HuH-7.5 (cell line): ENCODE results near the gene CCDC188.

Source experiments
- DNase-seq: peaks from one replicate; pipeline ENCODE4 v3.0.0; 2011; ENCODE audit warnings: low spot score

Gene CCDC188

DNA sequence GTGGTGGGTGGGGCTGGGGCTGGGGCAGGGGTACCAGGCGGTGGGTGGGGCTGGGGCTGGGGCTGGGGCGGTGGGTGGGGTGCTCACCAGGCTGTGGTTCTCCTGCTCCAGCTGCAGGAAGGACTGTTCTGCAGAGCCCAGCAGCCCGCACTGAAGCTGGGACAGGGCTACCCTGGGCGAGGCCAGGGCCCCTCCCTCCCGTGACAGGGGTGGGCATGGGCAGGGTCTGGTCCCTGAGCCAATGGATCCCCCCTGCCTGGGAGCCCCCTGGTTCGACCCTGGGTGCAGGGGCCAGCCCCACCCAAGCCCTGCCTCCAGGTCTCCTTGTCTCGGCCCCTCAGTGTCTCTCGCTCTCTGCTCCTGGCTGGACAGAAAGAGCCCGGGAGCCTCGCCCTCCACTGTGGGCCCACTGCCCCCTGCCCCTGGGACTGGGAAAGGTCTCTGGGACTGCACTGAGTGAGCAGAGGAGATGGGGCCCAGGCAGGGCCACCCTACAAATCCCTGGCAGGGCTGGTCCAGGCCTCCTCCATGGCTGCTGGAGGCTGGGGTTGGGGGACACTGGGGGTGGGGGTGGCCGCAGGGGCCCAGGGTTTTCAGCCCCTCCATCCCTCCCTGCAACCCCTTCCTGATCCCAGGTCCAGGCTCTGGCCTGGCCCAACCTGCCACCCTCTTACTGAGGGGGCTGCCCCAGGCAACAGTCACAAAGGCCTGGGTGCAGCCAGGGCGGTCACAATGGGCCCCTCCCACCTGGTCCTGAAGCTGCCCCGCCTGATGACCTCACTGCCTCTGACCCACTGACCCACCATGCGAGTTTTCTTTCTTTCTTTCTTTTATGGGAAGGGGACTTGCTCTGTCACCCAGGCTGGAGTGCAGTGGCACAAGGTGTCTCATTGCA lies at the start of gene CCDC188:
Gene CCDC188, minus strand, starts transcription at position 675 of the 895 bp plus-strand sequence. Its CDS starts 69 bp downstream, at position 606.
- no peak for DNase-seq

DNA sequence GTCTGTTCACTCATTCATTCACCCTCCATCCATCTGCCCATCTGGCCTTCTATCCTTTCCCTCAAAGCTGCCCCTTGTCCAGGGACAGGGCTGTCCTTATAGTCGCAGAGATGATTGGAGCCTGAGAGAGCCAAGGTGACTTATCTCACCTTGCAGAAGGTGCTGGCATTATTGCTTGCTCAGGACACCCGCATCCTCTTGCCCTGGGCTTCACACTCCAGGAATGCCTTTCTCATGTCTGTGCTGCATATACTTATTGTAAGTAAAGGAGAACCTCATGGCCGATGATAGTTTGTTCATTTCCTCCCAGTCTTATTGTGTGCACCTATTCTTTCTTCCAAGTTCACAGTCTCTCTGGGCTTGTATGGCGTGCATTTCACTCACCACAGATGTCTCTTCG lies 49.1 kb upstream of the CCDC188 start:
- DNase-seq: no peak

DNA sequence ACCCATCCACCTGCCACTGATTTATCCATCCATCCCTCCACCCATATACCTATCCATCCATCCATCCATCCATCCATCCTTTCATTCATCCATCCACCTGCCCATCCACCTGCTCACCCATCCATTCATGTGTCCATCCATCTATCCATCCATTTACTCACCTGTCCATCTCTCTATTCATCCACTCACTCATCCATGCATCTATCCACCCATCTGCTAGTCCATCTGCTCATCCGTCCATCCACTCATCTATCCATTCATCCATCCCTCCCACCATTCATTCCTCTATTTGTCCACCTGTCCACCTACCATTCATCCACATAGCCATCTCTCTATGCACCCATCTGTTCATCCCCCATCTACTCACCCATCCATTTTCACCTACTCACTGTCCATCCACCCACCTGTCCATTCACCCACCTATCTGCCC lies 48.6 kb upstream of the CCDC188 start:
- DNase-seq: no peak

DNA sequence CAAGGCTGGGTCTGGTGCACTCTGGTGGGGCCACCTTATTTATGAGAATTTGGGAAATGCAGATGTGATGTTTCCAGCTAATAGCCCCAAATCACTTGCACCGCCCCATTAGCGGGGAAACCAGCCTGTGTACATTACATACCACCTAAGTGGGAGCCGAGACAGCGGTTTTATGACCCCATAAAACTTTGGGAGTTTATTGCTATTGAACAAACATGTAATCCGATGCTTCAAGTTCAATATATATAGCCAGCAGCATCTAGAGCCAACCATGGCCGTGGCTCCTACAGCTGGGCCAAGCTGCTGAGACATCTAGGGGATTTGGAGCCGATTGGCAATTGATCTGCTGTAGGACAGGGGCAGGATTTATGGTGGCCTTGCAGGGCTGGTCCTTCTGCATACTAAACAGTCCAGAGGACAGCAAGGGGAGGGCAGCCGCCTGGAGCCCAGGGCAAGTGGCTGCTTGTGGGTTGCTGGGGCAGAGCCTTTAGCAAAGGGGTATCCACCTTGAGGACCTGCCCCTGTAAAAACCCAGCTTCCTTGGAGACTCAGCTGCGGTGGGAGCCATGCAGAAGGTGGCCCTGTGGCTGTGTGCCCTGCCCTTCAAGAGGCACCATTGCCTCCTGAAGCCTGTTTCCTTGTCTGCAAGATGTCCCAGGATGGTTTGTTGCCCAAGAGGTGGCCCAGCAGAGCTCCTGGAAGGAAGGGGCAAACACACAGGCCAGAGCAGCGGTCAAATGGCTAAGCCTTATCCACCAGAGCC lies 47.9 kb upstream of the CCDC188 start:
- DNase-seq: no peak

DNA sequence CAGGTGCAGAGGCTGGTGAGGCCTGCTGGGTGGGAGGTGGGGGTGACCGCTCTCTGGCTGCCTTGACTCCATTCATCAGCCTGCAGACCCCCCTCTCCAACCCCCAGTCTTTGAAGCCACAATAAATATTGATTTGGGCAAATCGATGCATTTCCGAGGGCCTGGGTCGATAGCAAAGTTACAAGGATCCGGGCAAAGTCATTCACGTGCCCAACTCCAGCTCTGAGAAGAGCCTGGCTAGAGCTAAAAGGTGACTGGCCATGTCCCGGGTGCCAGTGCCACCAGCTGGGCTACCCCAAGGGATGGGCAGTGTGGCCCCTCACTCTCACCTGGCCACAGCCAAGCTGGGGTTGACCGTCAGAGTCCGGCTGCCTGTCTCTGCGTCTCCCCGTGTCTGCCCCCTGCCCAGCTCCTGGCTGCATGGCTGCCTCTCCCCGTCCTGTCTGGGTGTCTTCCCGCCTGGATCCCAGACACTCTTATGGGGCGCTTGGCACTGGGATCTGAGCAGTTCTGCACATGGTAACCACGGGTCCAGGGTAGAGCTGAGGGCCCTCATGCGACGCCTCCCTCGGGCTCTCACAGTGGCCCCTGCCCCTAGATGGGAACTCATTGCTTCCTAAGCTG lies 46.7 kb upstream of the CCDC188 start:
- no peak for DNase-seq

DNA sequence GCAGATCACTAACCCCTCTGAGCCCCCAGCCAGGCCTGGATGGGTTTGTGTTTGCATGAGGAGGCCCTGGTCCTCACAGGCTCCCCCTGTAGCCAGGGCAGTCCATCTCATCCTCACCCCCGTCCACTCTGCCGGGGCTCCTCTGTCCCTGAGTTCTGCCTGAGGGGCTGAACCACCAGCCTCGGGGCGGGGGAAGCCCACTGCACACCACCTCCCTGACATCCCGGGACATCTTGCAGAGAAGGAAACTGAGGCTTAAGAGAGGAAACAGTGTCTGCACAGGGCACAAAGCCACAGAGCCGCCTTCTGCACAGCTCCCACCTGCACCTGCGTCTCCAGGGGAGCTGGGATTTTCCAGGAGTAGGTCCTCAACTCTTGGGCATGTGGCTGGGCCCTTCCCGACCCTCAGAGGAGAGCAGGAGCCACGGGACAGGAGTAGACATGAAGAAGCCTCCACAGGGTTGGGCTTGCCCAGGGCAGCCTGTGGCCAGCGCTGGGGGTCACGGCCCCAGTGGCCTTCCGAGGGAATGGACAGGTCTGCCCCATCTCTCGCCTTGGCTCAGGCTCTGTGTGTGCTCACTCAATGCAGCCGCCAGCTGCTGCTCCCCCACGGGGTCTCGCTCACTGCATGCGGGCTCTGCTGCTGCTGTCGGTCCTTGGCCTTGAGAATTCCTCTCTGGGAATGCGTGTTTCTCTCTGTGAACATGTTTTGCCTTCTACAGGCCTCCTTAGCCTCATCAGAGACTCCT lies 45.4 kb upstream of the CCDC188 start:
- no peak for DNase-seq

DNA sequence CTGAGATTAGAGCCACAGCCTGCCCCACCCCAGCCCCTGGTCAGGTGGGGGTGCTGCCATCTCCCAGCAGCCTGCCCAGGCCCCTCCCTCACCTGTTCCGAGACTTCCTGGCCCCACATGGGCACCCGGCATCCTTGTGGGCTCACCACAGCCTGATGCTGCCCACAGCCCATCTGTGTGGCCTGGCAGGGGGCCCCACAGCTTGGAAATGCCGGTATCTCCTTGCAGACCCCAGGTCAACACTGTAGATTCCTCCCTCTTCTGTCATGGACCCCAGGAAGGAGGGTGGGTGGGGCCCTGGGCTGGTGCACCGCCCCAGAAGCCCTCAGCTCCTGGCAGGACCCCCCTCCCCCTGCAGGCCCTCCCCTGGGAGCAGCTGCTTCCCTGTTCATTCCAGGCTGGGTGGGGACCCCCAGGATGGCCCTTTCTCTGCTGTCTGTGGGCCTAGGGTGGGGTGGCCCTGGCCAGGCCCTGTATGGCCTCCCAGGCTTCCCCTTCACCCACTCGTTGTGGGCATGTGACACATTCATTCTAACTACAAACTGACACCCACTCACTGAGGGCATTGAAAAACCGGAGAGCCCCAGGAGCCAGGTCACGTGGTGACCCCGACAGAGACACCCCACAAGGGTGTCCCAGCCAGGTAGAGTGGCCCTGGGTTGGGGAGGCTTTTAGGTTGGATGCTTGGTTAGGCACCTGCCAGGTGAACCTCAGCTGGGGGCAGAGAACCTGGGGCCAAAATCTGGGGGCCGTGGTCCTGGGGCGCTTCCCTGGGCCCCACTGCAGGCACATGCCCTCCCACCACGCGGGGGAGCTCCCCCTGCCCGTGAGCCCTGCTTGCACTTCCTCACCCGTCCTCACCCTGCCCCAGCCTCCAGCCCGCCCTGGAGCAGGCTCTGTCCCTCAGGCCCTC lies 44.1 kb upstream of the CCDC188 start:
- DNase-seq: no peak

DNA sequence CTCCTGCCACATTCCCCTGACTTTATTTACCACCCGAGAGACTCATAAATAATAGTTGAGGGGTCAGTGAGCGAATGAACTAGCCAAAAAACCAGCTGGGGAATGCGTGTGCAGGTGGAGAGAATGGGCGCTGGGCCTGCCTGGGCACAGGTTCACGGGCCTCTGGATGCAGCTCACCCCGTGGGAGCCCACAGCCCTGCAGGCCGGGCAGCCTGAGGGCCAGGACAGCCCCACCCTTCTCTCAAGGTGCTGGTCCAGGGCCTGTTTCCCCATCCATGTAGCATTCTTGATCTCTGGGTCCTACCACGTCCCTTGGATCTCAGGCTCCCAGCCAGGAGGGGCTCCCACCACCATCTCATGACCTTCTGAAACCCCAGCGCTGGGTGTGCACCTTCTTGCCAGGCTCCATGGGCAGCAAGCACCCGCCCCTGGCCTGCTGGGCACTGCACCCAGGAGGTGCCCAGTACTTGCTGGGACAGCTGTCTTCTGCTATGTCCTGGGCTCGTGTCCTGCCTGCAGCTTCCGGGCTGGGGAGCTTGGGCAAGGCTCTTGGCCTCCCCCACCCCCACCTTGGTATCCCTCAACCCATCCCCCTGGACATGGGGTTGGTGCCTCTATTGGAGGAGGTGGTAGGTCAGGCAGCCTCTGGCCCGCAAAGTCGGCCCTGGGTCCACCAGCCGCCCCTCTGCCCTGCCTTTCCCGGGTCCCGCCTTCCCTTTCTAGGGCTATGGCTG lies 43.1 kb upstream of the CCDC188 start:
- no peak for DNase-seq

DNA sequence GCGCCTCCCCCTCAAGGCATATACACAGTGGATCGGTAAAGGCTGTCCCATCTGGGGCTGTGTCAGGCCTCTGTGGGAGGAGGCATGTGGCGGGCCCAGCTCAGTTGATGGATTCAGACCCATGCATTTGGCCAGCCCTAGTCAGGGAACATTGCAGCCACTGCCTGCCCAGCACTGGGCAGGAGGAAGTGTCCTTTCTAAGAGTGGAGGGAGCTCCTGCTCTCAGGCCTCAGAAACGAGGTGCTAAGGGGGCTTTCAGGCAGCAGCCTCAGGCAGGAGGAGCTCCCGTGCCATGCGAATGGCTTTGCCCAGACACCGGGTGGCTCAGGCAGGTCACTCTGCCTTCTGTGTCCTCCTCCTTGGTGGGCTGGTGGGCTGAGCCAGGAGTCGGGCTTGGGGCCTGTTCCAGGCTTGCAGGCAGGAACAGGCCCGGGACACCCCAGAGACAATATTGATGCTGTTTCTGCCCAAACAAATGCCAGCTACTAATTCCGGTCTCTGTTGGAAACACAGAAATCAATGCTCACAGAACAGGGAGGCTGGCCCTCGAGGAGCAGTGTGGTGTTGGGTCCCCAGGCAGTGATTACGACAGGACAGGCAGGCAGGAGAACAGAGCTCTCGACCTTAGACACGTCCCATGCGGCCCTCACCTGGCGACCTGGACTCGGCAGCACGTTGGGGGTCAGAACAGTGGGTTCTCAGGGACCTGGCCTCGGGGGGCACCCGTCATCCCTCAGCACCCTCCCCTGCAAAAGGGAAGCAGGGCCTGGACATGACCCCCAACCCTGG lies 42.3 kb upstream of the CCDC188 start:
- no peak for DNase-seq

DNA sequence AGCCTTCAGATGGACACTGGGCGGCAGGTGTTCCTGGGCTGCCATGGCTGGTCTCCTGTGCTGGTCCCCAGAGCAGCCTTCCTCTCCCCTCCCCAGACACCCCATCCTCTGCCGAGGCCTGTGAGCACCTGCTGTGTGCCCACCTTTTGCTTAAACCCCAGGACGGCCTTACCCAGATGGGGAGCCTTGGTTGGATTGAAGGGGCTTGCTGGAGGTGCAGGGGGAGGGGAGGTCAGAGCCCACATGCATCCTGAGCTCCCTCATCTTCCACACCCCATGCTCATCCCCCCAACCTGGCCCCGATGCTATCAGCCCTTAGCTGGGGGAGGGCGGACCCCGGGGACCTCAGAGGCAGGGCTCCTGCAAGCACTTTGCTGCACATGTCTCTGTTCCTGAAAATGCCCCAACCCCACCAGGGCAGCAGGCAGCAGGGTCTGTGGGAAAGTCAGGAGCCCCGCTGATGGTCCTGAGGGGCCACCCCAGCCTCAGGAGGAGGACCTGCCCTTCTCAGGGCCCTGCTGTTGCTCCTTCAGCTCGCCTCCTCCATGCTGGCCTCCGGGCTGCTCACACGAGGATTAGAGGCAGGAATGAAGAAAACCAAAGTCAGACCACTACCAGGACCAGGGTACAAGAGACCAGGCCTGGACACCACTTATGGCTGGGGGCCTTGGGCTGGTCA lies 41.6 kb upstream of the CCDC188 start:
- no peak for DNase-seq

DNA sequence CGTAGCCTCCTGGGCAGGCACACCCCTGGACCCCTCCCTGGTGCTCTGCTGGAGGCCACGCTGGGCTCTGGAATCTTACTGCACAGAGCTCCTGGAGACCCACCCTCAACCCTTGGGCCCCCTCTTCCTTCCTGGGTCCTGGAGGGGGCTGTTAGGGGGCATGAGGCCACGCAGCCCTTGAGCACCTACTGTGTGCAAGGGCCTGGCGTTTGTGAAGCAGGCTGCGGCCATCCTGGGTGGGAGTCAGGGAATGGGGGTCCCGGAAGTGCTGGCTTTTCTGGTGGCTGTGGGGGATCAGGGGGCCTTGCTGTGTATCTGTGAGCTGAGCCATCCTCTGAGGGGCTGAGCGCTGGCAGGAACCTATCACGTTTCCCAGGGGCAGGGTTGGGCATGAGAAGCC lies 40.9 kb upstream of the CCDC188 start:
- DNase-seq: no peak

DNA sequence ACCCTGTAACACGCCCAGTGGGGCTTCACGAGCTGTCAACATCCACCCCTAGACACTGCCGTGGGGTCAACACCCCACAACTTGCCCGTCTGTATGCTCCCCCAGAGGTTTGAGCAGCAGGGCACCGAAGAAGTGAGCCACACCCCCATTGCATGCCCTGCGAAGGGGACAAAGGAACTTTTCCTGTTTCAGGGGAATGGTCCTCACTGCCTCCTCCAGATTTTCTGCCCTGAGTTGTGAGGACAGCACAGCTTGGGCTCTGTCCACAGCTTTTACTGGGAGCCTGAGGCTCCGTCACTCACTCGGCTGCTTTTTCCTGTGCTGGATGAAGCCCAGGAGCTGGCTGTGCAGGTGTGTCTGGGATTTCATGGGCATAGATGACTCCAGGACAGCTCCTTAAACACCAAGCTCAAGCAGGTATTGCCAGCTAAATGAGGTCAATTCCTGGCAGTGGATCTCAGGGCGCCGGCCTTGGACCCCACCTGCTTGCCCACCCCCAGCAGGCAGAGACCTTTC lies 40.2 kb upstream of the CCDC188 start:
- no peak for DNase-seq

DNA sequence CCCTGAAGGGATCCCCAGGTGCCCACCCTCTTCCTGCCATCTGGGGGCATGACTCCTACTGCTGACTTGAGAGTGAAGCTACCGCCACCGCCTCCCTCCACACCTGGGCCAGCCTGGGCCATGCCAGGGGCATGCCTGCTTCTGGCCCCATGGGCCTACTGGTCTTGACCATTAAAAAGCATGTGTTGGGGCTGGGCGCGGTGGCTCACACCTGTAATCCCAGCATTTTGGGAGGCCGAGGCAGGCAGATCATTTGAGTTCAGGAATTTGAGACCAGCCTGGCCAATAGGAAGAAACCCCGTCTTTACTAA lies 37.7 kb upstream of the CCDC188 start:
- DNase-seq: no peak

DNA sequence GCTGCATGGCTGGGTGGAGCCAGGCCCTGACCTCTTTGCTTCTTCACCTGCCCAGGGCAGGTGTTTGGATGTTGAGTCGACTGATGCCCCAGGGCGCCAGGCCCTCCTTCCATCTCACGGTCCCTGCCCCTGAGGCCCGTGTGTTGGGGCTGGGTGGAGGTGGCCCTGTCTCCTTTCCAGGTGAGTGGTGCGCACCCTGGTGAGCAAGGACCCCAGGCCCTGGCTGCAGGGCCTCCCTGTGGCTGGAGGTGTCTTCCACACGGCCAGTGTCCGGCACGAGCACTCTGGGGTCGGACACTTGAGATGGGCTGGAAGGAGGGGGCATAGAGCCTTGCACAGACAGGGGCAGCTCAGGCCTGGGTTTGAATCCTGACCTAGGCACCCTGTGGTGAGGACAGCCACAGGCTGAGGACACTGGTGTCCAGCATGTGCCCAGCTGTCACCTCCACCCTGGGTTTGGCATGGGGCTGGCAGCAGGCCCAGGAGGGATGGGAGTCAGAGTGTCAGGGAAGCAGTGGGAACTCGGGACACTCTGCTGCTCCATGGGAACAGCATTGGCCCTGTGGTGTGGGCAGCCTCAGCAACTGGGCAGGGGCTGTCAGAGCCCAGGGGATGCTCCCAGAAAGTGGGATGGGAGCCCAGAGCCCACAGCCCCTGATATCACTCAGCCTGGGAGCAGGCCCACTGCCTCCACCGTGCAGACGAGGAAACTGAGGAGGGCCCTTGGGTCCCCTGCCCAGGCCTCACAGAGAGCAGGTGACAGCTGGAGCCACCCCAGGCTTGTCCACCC lies 37.1 kb upstream of the CCDC188 start:
- no peak for DNase-seq

DNA sequence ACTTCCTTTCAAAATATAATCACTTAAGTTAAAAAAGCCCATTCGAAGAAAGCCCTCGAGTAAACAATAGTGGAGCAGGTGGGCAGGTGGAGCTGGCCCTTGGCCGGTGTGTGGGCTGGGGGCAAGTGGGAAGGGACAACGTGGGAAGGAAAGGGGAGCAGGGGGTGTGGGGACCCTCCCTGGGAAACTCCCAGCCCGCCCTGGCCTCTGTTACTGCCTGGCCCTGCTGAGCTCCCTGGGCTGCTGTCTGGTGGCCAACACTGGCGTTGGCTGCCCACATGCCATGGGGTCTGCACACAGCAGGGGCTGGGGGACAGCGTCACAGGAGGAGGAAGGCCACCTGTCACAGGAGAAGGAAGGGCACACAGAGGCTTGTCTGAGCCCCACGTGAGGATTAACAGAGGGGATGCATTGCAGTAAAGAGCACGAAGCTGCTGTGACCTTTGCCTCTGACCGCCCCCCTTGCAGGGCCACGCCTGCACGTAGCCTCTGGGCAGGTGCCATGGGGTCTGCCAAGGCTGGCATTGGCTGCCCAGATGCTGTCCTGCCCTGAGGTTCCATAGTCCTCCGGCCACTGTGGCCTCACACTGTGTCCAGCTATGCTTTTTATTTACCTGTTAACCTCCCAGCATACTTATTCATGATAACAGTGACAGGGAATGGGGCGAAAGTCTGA lies 36.2 kb upstream of the CCDC188 start:
- no peak for DNase-seq

DNA sequence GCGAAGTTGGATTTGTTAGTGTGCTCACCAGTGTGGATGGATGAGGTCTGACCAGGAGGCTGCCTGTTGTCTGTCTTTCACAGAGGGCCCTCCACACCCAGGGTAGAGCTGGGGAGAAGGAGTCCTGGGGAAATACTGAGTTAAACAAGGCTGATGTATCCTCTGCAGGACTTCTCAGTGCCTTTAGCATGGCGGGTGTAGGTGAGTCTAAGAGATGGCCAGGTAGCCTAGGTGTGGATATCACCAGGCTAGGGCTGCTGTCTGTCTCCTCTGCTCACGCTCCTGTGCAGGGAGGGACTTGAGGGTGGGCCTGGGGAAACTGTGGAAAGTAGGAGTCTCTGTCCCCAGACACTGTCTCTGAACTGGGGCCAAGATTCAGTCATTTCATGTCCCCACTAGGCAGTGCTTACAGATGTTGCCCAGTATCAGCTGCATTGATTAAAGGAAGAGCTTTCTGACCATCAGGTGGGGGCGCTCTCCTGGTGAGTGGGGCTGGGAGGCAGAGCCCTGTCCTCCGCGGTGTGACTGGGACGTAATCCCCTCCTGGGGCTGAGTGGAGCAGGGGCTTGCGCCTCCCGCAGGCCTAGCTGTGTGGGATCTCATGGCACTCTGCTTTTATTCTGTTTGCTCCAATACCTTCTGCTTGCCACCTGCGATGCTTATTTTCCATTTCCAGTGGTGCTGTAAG lies 35.5 kb upstream of the CCDC188 start:
- peak; percentile 69 for DNase-seq

DNA sequence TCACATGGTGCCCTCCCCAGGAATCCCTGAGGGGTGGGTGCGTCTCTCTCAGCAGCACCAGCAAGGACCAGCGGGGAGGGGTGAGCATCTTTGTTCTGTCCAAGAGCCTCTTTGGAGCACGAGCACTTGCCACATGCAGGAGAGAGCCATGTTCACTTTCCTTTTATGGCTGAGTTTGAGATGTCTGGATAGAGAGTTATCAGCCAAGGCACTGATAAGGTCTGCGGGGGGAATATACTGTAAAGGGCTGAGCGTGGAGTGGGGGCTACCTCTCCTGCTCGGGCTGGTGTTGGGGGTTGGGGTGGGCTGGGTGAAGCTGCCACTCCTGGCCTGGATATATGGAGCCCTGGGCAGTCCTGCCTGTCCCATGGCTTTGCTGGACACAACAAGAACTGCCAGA lies 34.9 kb upstream of the CCDC188 start:
- no peak for DNase-seq
